T-helper 17 cell (primary cell): ENCODE data around the gene PHF11. TPM values are rescaled to one million over a fixed set of nuclear protein-coding genes. Genes with fewer than 3 reads are reported as not detected.
A peak's percentile ranks its signal among the peaks of the same experiment; 100 is the strongest.
"Not testable (repeated sequence)": the region's sequence is repeated elsewhere in the genome, so short reads cannot be mapped to it uniquely, and the experiment has no call there.

Experiments used
- ATAC-seq: fragments of 150-1000 bp; cut with Tn5 transposase; 2 replicates; pipeline ENCODE4 v1.10.0; 2021; ENCODE audit warnings: mild to moderate bottlenecking, moderate library complexity
- DNase-seq, 3 donors: peaks; one replicate each; pipeline versions ENCODE4 v3.0.0 to v3.0.0-alpha.2; 2020 to 2021
- H3K9me3 ChIP-seq: one replicate; pipeline ENCODE4 v1.7.0; 2013; ENCODE audit warnings: low read length, mild to moderate bottlenecking; ENCODE audit not compliant: control insufficient read depth, poor library complexity, severe bottlenecking
- H3K27ac Mint-ChIP-seq: one replicate; pipeline ENCODE4 v1.8.0; 2022; ENCODE audit warnings: mild to moderate bottlenecking, moderate library complexity, mixed read lengths
- H3K27me3 Mint-ChIP-seq: one replicate; pipeline ENCODE4 v1.8.0; 2022; ENCODE audit warnings: mixed read lengths
- H3K36me3 Mint-ChIP-seq: one replicate; pipeline ENCODE4 v1.8.0; 2022; ENCODE audit warnings: low read depth, mixed read lengths
- H3K4me1 Mint-ChIP-seq: one replicate; pipeline ENCODE4 v1.8.0; 2022; ENCODE audit warnings: mild to moderate bottlenecking, mixed read lengths
- H3K4me3 Mint-ChIP-seq: one replicate; pipeline ENCODE4 v1.8.0; 2022; ENCODE audit warnings: mild to moderate bottlenecking, moderate library complexity, mixed read lengths
- total RNA-seq, 4 donors: library from RNA in 2 of 4; stranded (reverse) in 2 of 4; gene quantifications; one replicate each; pipeline ENCODE4 v1.2.3 and lab custom pipeline; 2022 to 2026

Gene PHF11
- total RNA-seq, 2 donors from 2014 or later: 104 to 119 TPM

DNA sequence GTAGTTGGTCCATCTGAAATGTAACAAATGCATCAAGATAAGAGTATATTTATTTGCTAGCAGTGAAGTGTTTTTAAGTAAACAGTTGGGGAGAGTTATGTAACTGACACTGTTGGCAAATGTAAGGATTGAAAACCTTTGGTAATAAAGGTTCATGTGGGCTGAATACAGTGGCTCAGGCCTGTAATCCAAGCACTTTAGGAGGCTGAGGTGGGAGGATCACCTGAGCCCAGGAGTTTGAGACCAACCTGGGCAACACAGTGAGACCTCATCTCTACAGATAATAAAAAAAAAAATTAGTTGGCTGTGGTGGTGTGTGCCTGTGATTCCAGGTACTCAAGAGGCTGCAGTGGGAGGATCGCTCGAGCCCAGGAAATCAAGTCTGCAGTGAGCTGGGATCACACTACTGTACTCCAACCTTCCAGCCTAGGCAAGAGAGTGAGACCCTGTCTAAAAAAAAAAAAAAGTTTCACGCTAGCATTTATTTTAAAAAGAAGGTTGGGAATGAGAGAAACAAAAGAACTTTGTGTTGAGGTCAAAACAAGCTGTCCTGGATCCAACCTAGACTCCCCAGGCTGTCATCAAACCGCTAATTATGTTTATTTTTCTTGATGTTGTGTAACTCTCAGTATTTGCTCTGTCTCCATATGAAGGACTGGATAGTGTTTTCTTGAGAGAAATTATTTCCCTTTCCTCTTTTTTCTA is 31.0 kb upstream of the PHF11 start:
- H3K36me3 Mint-ChIP-seq: peaks cover 7% of the 10 kb centered on the region
- H3K9me3 ChIP-seq: no peaks in the 10 kb centered on the region
- no peak overlapping the region for H3K27ac Mint-ChIP-seq
- peaks cover 2% of the 10 kb centered on the region for H3K4me1 Mint-ChIP-seq
- DNase-seq (no peak), ATAC-seq (no peak)
- no peak overlapping the region for H3K4me3 Mint-ChIP-seq
- no peaks in the 10 kb centered on the region for H3K27me3 Mint-ChIP-seq

DNA sequence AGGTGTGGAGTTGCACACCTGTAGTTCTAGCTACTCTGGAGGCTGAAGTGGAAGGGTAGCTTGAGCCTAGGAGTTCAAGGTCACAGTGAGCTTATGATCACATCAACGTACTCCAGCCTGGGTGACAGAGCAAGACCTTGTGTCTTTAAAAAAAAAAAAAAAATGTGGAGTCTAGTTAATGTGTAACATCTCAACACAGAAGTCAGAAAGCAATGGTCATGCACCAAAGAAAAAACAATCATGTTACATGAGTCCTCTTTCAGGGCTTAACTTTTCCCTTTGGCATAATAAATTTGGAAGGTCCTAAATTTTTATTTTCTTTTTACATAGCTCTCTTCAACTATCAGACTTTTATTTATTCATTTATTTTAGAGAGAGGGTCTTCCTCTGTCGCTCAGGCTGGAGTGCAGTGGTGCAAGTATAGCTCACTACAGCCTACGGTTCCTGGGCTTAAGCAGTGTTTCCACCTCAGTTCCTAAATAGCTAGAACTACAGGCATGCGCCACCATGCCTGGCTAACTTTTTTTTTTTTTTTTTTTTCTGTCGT is 29.4 kb upstream of the PHF11 start:
- Mint-ChIP-seq H3K4me3 (no peak overlapping the region), H3K27me3 (no peaks in the 10 kb centered on the region), H3K36me3 (peaks cover 5% of the 10 kb centered on the region), H3K27ac (no peak overlapping the region), H3K4me1 (peaks cover 2% of the 10 kb centered on the region)
- H3K9me3 ChIP-seq: no peaks in the 10 kb centered on the region
- DNase-seq (no peak), ATAC-seq (no peak)

DNA sequence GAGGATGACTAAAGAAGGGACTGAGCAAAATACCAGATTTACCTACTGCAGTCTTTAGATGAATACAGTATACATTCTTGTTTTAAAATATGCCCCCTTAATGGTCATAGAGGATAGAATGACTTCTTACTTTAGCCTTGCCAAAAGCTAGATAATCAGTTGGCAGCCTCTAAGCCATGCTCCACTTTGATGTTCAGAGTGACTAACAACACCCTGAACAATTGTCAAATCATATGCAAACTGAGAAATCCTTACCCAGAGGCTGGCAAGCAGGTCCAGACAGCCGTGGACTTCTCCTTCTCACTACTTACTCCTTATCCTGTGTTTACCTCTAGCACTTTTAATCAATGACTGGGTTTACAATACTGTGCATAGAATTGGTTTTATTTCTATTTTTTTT is 23.6 kb upstream of the PHF11 start:
- Mint-ChIP-seq H3K4me3 (no peak overlapping the region), H3K36me3 (no peaks in the 10 kb centered on the region), H3K27me3 (no peaks in the 10 kb centered on the region), H3K27ac (no peak overlapping the region), H3K4me1 (no peaks in the 10 kb centered on the region)
- DNase-seq: no peak
- H3K9me3 ChIP-seq: no peaks in the 10 kb centered on the region
- no peak for ATAC-seq

DNA sequence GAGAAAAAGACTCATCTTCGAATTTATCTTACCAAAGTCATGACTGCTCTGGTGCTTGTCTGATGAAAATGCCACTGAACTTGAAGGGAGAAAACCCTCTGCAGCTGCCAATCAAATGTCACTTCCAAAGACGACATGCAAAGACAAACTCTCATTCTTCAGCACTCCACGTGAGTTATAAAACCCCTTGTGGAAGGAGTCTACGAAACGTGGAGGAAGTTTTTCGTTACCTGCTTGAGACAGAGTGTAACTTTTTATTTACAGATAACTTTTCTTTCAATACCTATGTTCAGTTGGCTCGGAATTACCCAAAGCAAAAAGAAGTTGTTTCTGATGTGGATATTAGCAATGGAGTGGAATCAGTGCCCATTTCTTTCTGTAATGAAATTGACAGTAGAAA is 19.2 kb upstream of the PHF11 start:
- Mint-ChIP-seq H3K4me1 (no peaks in the 10 kb centered on the region), H3K27me3 (no peaks in the 10 kb centered on the region), H3K36me3 (no peaks in the 10 kb centered on the region), H3K4me3 (no peak overlapping the region), H3K27ac (no peak overlapping the region)
- no peak for ATAC-seq
- no peak for DNase-seq
- no peaks in the 10 kb centered on the region for H3K9me3 ChIP-seq

DNA sequence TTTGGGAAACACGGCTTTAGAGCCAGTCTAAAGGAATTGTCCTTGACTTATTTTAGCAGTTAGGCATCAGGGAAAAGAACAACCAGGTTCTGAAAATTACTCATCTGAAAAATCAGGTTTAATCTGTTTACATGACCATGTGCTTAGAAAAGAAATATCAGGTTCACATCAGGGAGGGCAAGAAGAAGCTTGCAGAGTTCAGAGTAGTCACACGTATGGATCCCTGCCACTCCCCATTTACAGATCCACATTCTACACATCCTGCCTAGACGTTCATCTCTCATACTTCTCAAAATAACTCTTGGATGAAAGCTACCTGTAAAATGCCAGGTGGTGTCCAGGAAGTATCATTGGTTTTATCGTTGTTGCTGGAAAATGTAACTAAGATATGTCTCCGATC is 14.0 kb upstream of the PHF11 start:
- peaks cover 6% of the 10 kb centered on the region for H3K36me3 Mint-ChIP-seq

DNA sequence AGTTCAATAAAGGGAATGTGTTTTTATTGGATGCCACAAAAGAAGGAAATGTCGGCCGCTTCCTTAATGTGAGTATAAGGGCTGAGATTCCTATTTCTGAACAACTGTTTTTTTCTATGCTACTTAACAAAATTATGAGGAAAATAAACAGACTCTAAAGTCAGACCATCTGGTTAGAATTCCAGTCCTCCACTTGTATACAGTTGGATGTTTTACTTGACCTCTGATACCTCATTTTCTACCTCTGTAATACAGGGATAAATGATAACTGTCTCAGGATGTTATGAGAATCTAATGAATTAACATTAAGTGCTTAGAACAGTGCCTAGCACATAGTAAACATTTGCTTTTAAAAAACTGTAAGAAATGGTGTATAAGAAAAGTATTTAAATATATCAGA is 7.2 kb upstream of the PHF11 start:
- no peak for ATAC-seq
- Mint-ChIP-seq H3K27ac (no peak overlapping the region), H3K4me1 (peaks cover 2% of the 10 kb centered on the region), H3K4me3 (no peak overlapping the region), H3K27me3 (no peaks in the 10 kb centered on the region), H3K36me3 (peaks cover 6% of the 10 kb centered on the region)
- H3K9me3 ChIP-seq: no peaks in the 10 kb centered on the region
- no peak for DNase-seq

More for the DNA sequence above, 14.0 kb upstream of the PHF11 start:
- no peaks in the 10 kb centered on the region for H3K9me3 ChIP-seq
- no peak for ATAC-seq
- Mint-ChIP-seq H3K27ac (no peak overlapping the region), H3K4me1 (peaks cover 2% of the 10 kb centered on the region), H3K27me3 (no peaks in the 10 kb centered on the region), H3K4me3 (no peak overlapping the region)
- DNase-seq: no peak

DNA sequence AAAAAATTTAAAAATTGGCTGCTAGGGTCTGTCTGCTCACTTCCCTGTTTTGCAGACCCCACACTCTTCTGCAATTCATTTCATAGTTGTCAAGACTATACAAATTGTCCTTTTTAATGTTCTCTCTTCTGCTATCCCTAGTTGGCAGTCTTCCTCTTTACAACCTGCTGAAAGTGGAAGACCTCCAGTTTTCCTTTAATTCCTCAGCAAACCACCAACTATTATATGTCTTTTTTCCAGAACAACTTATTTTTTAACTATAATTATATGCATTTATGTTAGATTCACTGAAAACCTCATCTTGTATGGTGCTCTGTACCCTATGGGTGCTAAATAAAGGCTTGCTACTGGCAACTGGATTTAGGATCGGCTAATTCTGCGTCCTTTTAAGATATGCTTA is 1.1 kb upstream of the PHF11 start:
- H3K27me3 Mint-ChIP-seq: no peaks in the 10 kb centered on the region
- H3K27ac Mint-ChIP-seq: peak overlapping the region; percentile 93
- H3K9me3 ChIP-seq: no peaks in the 10 kb centered on the region
- ATAC-seq: no peak
- DNase-seq: no peak
- peak overlapping the region; percentile 95 for H3K4me3 Mint-ChIP-seq
- H3K36me3 Mint-ChIP-seq: no peaks in the 10 kb centered on the region
- H3K4me1 Mint-ChIP-seq: peaks cover 45% of the 10 kb centered on the region

DNA sequence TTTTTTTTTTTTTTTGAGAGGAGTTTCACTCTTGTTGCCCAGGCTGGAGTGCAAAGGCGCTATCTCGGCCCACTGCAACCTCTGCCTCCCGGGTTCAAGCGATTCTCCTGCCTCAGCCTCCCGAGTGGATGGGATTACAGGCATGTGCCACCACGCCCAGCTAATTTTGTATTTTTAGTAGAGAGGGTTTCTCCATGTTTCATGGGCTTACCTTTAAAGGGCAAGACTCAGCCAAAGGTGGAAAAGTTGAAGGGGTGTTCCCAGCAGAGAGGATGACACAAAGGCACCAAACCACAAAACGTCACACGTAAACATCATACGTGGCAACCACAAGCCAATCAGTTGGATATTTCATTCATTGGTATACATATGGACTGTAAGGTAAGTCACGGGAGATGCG is 1.1 kb downstream of the PHF11 start:
- DNase-seq: peak in 2 of 3 donors; percentile 8 to 28
- H3K27me3 Mint-ChIP-seq, H3K36me3 Mint-ChIP-seq, H3K9me3 ChIP-seq: not testable (repeated sequence)
- Mint-ChIP-seq H3K4me3 (peak overlapping the region; percentile 90), H3K27ac (peak overlapping the region; percentile 93), H3K4me1 (peaks cover 56% of the 10 kb centered on the region)
- ATAC-seq: peak; percentile 38

DNA sequence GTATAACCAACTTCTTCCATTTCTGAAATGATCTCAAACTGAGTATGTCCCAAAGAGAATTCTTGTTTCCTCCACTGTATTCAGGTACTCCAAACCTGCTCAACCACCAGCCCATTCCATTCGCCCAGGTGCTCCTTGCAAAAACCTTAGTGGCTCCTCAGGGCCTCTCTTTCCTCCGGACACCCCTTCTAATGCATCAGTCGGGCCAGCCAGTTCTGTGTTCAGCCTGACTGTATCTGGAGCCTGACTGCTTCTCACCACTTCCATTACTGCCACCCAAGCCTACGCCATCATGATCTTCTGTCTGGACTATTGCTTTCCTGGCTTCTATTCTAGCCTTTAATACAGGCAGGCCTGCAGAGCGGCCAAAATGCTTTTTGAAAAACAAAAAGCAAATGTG is 1.5 kb downstream of the PHF11 start:
- ATAC-seq (no peak), DNase-seq (no peak)
- H3K36me3 Mint-ChIP-seq: peaks cover 2% of the 10 kb centered on the region
- H3K4me3 Mint-ChIP-seq: peak overlapping the region; percentile 90
- peak overlapping the region; percentile 93 for H3K27ac Mint-ChIP-seq
- no peaks in the 10 kb centered on the region for H3K9me3 ChIP-seq
- H3K27me3 Mint-ChIP-seq: no peaks in the 10 kb centered on the region
- H3K4me1 Mint-ChIP-seq: peaks cover 56% of the 10 kb centered on the region

DNA sequence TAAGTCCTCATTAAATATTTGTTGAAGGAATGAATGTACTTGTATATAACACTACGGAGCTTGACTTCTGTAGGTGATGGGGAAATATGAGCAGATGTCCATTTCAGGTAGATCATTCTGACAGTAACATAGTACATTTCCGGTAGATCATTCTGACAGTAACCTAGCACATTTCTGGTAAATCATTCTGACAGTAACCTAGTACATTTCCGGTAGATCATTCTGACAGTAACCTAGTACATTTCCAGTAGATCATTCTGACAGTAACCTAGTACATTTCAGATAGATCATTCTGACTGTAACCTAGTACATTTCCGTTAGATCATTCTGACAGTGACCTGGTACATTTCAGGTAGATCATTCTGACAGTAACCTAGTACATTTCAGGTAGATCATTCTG is 2.5 kb downstream of the PHF11 start:
- peak overlapping the region; percentile 31 for H3K4me3 Mint-ChIP-seq
- H3K27me3 Mint-ChIP-seq: no peaks in the 10 kb centered on the region
- peak overlapping the region; percentile 93 for H3K27ac Mint-ChIP-seq
- ATAC-seq: no peak
- DNase-seq: no peak
- H3K36me3 Mint-ChIP-seq: peaks cover 4% of the 10 kb centered on the region
- peaks cover 60% of the 10 kb centered on the region for H3K4me1 Mint-ChIP-seq
- H3K9me3 ChIP-seq: no peaks in the 10 kb centered on the region

DNA sequence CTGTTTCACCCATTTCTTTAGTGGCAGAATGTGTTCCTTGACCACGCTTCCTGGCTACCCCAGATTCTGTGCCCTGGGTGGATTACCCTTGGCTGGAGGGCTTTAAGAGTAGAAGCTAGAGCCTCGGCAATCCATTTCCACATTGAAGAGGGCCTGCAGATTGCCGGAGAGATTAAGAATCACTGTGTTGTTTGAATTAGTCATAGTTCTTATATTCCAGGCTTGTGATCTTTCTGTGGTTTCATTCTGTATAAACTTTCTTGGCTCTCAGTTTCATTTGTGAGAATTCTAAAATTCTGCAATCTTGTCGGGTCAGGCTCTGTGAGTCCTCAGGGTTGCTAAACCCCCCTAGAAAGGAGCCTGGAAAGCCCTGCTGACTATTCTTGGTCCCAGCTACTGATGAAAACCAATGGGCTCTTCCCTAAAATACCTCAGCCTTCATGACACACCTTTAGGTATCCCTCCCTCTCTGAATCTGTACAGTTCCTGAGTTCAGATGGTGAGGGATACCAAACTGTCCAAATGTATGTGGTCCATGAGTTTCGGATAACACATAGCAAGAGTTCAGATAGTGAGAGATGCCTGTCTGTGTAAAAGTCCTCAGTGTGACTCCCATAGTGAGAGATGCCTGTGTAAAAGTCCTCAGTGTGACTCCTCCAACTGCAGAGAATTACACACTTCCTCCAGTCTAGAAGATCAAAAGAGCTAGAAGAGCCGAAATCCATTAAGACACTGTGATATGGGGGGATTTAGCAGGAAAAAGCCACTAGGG is 4.3 kb downstream of the PHF11 start:
- H3K9me3 ChIP-seq: no peaks in the 10 kb centered on the region
- no peaks in the 10 kb centered on the region for H3K27me3 Mint-ChIP-seq
- no peak for DNase-seq
- peaks cover 57% of the 10 kb centered on the region for H3K4me1 Mint-ChIP-seq
- ATAC-seq: no peak
- H3K4me3 Mint-ChIP-seq: peak overlapping the region; percentile 43
- peak overlapping the region; percentile 93 for H3K27ac Mint-ChIP-seq
- peaks cover 6% of the 10 kb centered on the region for H3K36me3 Mint-ChIP-seq

DNA sequence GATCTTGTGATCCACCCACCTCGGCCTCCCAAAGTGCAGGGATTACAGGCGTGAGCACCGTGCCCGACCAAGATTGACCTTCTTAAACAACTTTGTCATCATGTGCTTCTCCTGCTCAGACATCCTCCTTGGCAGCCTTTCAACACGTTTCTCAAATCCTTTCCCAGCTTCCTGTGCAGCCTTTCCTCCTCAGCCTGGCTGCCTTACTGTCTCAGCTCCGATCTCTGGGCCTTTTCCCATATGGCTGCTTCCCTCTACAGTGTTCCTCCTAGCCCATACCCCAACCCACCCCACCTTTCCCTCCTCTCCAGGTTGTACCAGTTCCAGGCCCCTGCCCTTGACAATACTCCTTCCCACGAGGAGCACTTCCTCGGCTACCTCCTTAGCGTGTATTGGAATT is 7.2 kb downstream of the PHF11 start:
- ATAC-seq: no peak
- H3K9me3 ChIP-seq: no peaks in the 10 kb centered on the region
- Mint-ChIP-seq H3K4me3 (no peak overlapping the region), H3K27me3 (no peaks in the 10 kb centered on the region), H3K4me1 (peaks cover 42% of the 10 kb centered on the region), H3K36me3 (peaks cover 9% of the 10 kb centered on the region), H3K27ac (no peak overlapping the region)
- DNase-seq: no peak

DNA sequence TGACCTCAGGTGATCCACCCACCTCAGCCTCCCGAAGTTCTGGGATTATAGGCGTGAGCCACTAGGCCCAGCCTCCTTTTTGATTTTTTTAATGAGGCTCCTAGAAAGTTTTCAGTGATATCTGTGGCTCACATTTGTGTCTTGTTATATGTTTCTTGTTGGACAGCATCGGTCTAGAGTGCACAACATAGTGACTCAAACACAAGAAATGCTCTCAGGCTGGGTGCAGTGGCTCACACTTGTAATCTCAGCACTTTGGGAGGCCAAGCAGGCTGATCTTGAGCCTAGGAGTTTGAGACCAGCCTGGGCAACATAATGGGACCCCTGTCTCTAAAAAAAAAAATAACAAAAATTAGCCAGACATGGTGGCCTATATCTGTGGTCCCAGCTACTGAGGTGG is 8.2 kb downstream of the PHF11 start:
- no peak for DNase-seq
- ATAC-seq: no peak
- H3K36me3 Mint-ChIP-seq: peaks cover 9% of the 10 kb centered on the region

More for the DNA sequence above, 8.2 kb downstream of the PHF11 start:
- H3K27me3 Mint-ChIP-seq: no peaks in the 10 kb centered on the region
- H3K9me3 ChIP-seq: no peaks in the 10 kb centered on the region
- H3K4me3 Mint-ChIP-seq: no peak overlapping the region
- H3K27ac Mint-ChIP-seq: no peak overlapping the region
- H3K4me1 Mint-ChIP-seq: peaks cover 32% of the 10 kb centered on the region
